ENCODE data around the gene BMS1.

BMS1 gene

GRCh38 chr10:42864575-42864974 lies 82.0 kb downstream of the BMS1 start:
- H3K4me3 ChIP-seq, result no peak overlapping the region
- H3K4me1 ChIP-seq, result peaks cover 0 to 13% (median 8%) of the 10 kb centered on the region in 4 donors
- H3K27me3 ChIP-seq, result peaks cover 0 to 37% of the 10 kb centered on the region in 2 donors
- no peaks in the 10 kb centered on the region for H3K36me3 ChIP-seq
- H3K9me3 ChIP-seq, result no peaks in the 10 kb centered on the region
- intact Hi-C loops (cut with DNase I; ENCODE audit: low total_unique reads), result no loop called here
- TF ChIP-seq CTCF (IDR thresholded peaks at IDR 0.05), result no peak
- peak in 1 of 2 donors; percentile 43 for DNase-seq
- no peak overlapping the region for H3K27ac ChIP-seq

GRCh38 chr10:42865716-42866114 lies 83.1 kb downstream of the BMS1 start:
- no peak for TF ChIP-seq CTCF (IDR thresholded peaks at IDR 0.05)
- no peaks in the 10 kb centered on the region for H3K9me3 ChIP-seq
- DNase-seq, result no peak
- peaks cover 0 to 13% (median 8%) of the 10 kb centered on the region in 4 donors for H3K4me1 ChIP-seq
- no peaks in the 10 kb centered on the region for H3K36me3 ChIP-seq
- H3K27ac ChIP-seq, result no peak overlapping the region
- peaks cover 0 to 29% of the 10 kb centered on the region in 2 donors for H3K27me3 ChIP-seq
- intact Hi-C loops (cut with DNase I; ENCODE audit: low total_unique reads), result loop anchor here (5.0 kb wide), 1 partner anchor 242 kb away; no protein-coding TSS in a partner anchor
- H3K4me3 ChIP-seq, result no peak overlapping the region

DNA sequence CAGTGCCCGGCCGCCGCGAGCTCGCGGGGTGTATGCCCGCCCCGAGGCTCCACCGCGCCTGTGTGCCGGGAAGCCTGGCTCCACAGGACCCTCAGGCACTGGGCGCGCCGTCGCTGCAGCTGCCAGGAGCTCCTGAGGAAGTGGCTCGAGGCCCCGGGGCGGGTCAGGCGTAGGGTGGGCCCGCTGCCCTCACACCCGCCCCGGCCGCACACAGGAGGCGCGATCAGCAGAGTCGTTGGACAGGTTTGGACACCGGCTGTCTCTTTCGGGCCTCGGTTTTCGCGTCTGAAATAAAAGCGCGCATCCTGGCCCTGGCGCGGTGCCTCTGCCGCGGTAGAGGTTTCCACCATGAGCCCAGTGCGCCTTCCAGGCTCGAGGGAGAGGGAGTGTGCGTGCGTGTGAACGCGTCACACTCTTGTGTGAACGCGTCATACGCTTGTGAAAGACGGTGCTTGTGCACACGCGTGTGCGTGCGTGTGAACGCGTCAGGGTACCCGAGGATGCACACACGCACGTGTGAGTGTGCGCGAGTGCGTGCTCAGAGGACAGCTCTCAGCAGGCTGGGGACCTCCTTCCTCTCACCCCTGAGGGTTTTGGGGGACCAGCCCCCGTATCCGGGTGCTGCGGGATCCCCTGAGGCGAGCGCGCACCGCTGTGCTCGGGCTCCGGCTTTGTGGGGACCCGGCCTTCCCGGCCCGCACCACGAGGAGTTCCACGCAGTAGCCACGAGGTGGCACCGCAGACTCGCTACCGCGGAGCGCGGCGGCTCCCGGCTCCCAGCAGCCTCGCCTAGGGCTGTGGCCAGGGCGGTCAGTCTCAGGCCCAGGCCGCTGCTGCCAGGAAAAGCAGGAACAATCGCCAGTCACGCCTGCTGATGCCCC lies 83.8 kb downstream of the BMS1 start:
- peaks cover 0 to 13% (median 8%) of the 10 kb centered on the region in 4 donors for H3K4me1 ChIP-seq
- TF ChIP-seq CTCF (IDR thresholded peaks at IDR 0.05), result peak; percentile 61 to 70
- H3K27ac ChIP-seq, result no peak overlapping the region
- H3K36me3 ChIP-seq, result no peaks in the 10 kb centered on the region
- peak; percentile 64 to 79 for DNase-seq
- peak overlapping the region in 1 of 2 donors; percentile 20 for H3K4me3 ChIP-seq
- H3K9me3 ChIP-seq, result no peaks in the 10 kb centered on the region
- intact Hi-C loops (cut with DNase I; ENCODE audit: low total_unique reads), result loop anchor here (5.0 kb wide), 1 partner anchor 241 kb away; no protein-coding TSS in a partner anchor
- H3K27me3 ChIP-seq, result peaks cover 0 to 32% of the 10 kb centered on the region in 2 donors

DNA sequence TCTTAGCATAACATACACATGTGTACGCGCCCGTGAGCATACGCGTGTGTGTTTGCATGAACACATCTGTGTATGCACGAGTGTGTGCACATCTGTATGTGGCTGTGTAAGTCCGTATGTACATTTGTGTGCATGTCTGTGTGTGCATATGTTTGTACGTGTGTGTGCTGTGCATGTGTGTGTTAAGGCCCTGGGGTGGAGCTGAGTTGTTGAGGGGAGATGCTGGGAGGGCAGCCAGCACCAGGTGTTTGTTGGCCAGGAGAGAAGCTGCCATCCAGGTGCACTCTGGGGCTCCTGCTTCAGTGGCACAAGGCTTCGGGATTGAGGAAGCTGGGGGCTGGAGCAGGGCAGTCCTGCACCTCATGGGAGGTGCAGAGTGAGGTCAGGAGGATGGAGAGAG lies 85.0 kb downstream of the BMS1 start:
- H3K4me3 ChIP-seq, result no peak overlapping the region
- H3K27ac ChIP-seq, result no peak overlapping the region
- peaks cover 0 to 13% (median 8%) of the 10 kb centered on the region in 4 donors for H3K4me1 ChIP-seq
- no peaks in the 10 kb centered on the region for H3K36me3 ChIP-seq
- DNase-seq, result peak in 1 of 2 donors; percentile 29
- intact Hi-C loops (cut with DNase I; ENCODE audit: low total_unique reads), result loop anchor here (5.0 kb wide), 1 partner anchor 240 kb away; no protein-coding TSS in a partner anchor
- TF ChIP-seq CTCF (IDR thresholded peaks at IDR 0.05), result no peak
- H3K9me3 ChIP-seq, result no peaks in the 10 kb centered on the region
- H3K27me3 ChIP-seq, result peaks cover 0 to 26% of the 10 kb centered on the region in 2 donors

GRCh38 chr10:42868530-42868929 lies 85.9 kb downstream of the BMS1 start:
- Histone ChIP-seq H3K27me3 (peaks cover 0 to 33% of the 10 kb centered on the region in 2 donors), H3K4me1 (peaks cover 0 to 13% (median 8%) of the 10 kb centered on the region in 4 donors), H3K4me3 (no peak overlapping the region), H3K36me3 (no peaks in the 10 kb centered on the region), H3K27ac (no peak overlapping the region), H3K9me3 (no peaks in the 10 kb centered on the region)
- intact Hi-C loops (cut with DNase I; ENCODE audit: low total_unique reads), result loop anchor here (5.0 kb wide), 1 partner anchor 239 kb away; no protein-coding TSS in a partner anchor
- TF ChIP-seq CTCF (IDR thresholded peaks at IDR 0.05), result no peak
- peak in 1 of 2 donors; percentile 48 for DNase-seq

Measured in tibial artery (tissue), 4 donors.